PC-3 (cell line): ENCODE results near the gene CCDC63.

ENCODE experiments used
- CTCF ChIP-seq: fragments of 300-600 bp; sonication (generic); conservative IDR thresholded peaks from 2 replicates; pipeline ENCODE4 v1.5.1; 2017; ENCODE audit warnings: antibody characterized with exemption, low read depth, mild to moderate bottlenecking, low read length
- EZH2phosphoT487 ChIP-seq: fragments of 300-600 bp; sonication (generic); IDR thresholded peaks from 2 replicates; pipeline ENCODE4 v1.6.1; 2018; ENCODE audit warnings: mild to moderate bottlenecking, antibody characterized with exemption, low read length, borderline replicate concordance

- TF ChIP-seq CTCF (no peak), EZH2phosphoT487 (no peak)
These were observed 33.9 kb downstream of the CCDC63 start for GRCh38 chr12:110880651-110881050.
